Stimulated activated CD4-positive, alpha-beta T cell treated with anti-CD3 and anti-CD28 coated beads, TNF-alpha, amount 100 ng/mL, for 24 hours (primary cell): Measurements from ENCODE around the gene PTPN14.

Source experiments
- DNase-seq, 3 experiments: peaks; one replicate each; pipeline ENCODE4 v3.0.0-alpha.2; 2020; ENCODE audit warnings: low read depth in 3 of 3

PTPN14 gene

DNA sequence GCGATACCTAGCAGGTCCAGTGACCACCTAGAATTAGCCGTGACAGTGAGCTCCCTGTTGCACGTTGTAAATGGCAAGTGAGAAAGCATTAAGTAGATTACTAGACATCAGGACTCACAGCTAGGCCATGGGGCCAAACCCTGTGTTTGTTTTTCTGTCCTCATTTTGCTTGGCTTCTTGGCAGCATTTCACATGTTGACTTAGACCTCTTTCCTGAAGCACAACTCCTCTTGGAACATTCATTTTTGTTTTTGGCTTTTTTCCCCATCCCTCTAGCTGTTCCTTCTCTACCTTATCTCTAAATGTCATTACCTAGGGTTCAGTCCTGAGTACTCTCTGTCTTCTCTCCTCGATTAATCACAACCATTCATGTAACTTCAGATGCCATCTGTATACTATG is 16.9 kb upstream of the PTPN14 start:
- no peak for DNase-seq

DNA sequence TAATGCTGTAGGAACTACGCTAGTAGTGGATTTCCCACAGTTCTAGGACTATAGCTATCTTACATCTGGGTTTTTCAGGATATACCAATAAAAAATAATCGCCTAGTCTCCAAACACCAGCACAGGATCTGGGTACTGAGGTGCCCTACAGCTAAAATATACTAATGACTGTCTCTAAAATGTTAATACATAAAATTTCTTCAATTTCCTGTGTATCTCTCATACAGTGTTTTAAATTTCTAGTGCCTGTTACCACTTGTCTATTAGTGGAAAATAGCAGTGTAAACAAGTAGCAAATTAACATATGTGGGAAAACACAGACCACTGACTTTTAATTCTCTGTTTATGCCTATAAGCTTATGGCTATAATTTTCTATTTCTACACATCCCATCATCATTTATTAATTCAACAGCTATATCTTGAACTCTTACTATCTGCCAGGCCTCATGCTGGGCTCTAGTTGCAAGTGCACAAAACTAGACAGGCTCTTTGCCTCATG is 16.1 kb upstream of the PTPN14 start:
- DNase-seq = no peak

DNA sequence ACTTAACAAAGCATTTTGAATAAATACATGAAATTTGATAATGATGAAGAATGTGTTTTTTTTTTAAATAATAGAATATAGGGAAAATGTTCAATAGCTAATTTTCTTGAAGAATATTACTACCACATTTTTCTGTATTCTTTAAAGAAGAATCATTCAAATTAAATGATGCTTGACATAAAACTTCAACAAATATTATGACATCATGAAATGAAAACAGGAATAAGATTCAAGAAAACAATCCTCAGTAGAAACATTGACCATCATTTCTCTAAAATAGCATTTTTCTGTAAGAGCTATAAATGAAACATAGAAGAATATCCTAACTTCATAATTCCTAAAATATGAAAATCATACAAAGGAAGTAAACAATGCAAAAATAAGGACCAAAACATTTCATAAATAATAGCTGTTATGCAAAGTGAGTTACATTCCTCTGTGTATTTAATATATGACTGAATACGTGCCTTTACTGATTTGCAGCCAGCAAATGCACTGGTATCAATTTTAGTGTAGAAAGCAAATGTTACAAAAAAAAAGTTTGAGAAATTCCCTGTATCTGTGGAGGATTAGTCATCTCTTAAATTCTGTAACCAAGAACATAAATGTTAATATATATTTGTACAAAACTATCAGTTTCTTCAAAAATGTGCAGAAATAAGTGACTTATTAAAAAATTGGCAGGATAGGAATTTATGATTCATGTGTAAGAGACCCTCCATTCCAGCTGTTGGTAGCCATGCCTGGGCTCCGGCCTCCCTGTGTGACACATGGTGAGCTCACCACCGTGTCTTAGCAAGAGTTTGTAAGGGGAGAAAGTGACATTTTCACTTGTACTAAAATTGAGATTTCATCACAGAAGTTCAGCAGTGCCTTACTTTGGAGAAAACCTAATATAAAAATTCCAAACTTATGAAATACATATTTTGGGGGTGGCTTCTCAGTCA is 15.0 kb upstream of the PTPN14 start:
- DNase-seq = peak in 1 of 3 experiments; percentile 18

DNA sequence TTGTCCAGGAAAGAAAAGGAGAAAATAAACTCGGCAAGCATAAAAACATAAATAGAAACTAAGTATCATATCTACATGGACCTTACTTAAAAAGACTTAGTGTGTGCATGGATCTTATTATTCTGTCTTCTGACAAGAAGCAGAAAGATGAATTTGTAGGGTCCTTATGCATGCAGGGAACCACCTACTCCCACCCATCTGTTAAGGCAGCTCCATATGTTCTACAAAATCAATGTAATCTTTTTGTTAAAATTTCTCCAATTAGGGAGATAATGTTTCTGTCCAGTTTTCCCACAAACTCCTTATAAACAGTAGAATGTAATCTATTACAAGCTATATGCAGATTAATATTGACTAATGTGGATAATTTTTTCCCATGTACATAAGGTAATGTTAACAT is 13.9 kb upstream of the PTPN14 start:
- no peak for DNase-seq

DNA sequence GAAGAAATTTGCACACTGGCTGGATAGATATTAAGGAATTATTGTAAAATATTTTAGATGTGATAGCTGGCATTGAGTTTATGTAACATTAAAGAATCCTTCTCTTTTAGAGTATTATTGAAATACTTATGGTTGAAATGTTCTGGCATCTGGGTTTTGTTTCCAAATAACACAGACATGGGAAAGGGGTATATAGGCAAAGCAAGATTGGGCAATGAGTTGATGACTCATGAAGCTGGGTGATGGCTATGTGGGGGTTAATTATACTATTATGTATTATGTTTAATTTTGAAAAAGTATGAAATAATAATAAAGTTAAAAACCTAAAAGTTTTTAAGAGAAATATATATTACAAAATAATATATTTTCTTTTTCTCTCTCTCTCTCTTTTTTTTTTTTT is 12.5 kb upstream of the PTPN14 start:
- no peak for DNase-seq

DNA sequence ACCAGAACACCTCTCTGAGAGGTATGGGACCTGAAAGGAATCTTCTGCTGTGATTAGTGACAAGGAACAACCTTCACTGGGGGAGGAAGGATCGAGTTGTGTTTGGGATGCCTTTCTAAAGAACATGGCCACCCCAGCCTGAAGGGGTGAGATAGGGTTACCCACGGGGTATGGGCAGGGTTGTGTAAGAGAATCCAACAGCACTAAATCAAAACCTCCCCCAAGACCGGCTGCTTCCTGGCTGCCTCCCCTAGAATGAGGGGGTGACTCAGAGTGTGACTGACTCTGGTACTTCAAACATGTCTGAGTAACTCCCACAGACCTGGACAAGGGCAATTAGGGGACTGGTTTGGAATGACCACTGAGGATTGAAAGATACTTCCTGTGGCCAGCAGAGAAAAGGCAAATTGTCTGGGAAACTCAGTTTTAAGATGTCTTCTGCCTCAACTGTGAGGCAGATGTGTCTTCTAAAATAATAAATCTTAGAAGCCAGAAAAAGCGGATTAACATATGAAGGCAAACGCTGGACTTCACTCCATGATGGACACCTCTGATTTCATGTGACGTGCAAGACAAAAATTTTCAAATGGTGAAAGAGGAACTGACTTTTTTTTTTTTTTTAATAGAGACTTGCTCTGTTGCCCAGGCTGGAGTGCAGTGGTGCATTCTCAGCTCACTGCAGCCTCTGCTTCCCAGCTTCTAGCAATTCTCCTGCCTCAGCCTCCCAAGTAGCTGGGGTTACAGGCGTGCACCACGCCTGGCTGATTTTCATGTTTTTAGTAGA is 6.7 kb upstream of the PTPN14 start:
- DNase-seq = no peak

DNA sequence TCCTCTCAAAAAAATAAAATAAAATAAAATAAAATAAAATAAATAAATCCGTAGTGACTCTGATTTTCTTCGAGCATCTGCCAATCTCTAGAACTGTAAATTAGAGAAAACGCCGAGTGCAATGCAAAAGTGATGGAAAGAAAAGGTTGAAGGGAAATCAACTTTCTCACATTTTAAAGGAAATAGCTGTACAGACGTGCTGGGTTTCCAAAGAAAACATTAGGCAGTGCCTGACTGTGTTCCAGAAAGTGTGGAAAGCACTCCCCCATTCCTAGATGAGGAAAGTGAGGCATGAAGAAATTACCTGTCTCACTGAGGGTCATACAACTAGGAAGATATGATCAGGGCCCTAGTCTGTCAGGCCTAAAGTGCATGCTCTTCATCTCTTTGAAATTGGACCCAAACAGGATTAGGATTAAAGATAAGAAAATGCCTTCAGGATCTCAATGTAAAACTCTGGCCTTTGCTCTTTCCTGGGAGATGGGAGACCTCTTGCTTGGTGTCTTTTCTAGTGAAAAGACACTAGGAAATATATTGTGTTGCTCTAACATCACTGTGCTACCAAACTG is 1.8 kb upstream of the PTPN14 start:
- no peak for DNase-seq

DNA sequence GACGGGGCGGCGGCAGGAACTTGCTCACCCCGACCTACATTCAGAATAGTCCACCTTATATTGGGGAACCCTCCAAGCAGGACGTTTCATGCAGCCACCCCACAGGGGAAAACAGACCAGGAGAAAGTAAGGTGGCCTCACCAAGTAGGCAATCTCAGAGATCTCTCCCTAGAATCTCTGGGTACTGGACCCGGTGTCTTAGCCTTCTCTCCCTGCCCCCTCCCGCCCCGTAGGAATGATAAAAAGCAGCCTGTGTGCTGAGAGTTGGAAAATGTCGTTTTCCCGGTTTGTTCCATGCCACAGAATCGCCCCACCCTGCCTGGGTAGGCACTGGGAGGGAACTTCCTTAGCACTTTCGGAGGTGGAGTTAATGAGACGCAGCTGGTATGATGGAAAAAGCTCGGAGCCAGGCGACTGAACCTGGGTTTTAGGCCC is 789 bp upstream of the PTPN14 start:
- DNase-seq = no peak

DNA sequence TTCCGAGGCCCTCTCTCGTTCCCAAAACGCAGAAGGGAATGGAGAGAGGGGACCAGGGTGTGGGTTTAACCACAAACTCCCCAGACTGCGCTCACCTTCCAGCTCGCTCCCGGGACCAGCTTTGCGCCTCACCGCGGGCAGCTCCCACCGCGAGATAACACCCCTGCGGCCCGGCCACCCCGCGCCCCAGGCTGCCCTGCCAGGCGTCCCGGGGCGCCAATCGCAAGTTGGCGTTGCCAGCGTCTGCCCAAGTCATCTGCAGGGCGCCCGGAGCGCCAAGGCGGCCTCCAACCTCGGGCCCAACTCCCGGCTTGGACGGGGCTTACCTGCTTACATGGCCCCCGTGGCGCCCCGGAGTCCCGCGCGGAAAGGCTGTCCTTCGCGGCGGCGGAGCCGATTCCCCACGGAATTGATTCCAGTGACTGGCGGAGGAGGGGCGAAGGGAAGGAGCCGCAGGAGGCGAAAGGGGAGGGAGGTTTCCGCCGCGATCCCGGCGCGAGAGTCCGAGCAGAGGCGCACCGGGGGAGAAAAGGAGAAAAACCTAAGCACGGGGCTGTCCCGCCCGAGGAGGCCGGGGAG is 456 bp downstream of the PTPN14 start:
- DNase-seq = no peak

DNA sequence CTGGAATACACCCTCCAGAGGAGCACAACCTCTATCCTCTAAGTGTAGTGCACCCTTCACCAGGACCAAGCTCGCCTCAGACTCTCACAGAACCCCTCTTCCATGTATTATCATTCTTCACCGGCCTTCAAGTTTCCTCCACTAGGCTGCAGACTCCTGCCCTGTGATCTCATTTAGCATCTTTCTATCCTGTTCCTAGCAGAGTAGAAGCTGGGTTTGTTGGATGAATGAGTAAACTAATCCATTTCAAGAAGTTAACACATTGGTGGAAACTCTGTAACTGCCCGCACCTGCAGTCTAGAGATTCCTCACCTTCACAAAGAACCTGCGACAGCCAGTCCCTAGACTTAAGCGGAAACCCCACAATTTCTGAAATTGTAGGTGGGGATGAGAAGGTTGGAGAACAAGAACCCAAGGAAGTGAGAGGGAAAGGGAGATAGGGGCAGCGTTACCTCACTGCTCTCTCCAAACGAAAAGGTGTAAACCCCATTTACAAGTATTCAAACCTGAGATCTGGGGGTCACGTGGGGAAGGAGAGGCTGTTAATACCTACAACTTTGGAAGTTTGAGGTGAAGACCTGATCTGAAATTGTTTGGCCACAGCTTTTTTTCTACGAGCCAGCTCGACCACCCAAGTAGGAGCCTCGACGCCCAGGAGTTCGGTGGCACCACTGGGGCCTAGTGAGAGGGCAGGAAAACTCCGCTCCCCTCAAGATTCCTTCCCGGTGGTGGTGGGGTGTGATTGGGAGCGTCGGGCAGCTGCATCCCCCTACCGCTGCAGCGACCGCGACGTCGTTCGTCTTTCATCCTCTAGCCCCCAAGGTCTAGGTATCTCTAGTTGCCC is 1.2 kb downstream of the PTPN14 start:
- DNase-seq = no peak

DNA sequence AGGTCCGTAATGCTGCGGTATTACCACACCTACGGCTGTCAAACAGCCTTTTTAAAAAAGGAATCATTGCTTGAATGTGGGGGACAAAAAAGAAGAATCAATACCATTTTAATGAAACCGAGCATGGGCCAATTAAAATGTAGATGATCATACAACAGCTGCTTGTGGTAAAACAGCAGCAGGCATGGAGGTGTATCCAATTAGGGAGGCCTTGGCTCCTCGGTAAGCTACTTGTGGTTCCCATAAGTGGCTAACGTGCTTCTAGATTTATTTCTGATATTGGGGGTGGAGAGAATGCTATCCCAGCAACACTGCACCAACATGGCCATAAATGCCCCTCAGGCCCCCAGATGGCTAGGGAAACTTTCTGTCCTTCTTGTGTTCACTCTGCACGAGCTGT is 1.8 kb downstream of the PTPN14 start:
- no peak for DNase-seq

DNA sequence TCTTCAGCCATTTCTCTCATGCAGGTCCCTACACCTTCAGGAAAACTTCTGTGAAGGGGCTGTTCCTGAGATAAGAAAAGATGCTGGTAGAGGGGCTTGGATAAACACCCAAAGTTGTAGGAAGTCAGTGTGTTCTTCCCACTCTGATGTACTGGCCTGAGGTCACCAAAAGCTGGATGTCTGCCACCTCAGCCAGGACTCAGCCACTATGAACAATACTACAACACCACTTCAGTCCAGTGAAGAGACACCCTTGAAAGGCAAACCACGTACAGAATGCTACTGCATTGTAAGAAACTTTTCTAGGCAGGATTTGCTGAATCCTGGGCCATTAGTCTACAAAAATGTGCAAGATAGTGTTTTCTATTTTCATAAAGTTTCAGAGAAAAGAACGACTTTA is 2.4 kb downstream of the PTPN14 start:
- no peak for DNase-seq

DNA sequence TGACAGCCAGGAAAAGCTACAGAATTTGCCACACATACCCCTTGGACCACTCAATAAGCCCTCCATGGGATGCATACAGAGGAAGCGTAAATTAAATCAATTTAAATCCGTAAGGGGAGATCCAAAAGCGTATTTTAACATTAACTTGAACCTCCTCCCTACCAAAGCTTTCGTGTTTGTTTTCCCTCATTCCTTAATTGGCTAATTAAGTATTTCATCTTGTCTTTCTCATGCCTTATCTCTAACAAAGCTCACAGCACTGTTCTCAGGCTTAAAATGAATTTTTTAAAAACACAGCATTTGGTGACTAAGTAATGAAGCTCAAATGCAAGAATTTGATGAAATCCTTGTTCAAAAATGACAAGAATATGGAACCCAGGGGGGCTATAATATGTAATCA is 3.1 kb downstream of the PTPN14 start:
- no peak for DNase-seq

DNA sequence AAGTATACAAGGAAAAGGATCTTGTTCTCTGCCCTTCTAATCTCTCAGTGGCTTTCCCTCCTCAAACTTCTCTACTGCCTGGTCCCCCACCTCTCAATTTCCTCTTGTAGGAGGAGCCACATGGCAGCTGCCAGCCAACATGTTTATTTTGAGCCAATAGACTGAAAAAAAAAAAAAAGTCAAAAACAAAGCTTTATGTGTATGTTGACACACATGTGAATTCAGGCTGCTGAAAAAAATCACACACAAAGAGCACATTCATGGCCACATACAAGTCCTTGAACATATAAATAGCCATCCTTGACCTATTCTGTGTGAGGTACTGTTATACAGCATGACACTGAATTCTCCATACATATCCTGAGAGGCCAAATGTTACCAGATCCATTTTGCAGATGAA is 3.7 kb downstream of the PTPN14 start:
- no peak for DNase-seq

DNA sequence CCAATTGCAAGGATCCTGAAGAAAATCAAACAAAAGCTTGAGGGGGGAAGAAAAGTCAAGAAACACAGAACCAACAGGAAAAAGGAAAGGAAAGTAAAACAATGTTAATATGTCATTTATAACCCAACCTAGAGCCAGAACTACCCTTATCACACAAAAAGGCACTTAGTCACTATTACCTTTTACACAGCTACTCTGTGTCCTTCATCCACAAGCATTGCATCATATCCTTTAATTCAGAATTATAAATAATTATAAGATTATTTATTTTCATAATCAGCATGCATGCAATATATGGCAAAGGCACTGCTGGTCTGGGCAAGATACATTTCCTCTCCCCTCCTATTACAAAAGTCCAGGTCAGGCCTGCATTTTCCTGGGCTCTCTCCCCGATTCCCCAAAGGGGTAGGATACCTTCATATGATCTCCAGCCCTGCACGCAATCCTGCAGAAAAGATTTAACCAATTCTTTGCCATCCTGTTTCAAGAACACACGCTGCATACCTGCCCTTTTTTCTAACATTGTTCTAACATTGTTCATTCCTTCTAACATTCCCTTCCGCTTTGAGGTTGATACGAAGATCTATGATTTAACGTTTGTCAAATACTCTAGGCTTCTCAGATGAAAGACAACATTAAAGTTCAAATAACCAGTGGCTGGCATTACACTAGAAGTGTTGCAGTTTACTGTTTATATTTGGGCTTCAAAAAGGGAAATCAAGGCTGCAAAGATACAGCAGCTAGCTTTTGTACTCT is 4.3 kb downstream of the PTPN14 start:
- DNase-seq = no peak

DNA sequence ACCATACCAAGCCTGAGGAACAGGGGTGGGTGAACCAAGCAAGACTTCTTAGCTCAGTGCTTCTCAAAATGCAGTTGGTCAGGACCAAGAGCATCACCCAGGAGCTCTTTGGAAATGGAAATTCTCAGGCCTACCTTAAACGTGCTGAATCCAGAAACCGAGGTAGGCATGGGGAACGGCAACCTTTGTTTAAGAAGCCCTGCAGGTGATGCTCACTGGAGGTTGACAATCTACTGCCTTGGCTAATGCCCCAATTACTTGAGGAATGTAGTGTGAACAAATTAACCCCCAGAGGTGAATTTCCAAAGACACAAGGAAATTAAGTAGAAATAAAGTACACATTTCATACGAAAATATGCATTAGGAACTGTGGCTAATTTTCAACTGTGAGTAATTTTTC is 5.3 kb downstream of the PTPN14 start:
- no peak for DNase-seq

DNA sequence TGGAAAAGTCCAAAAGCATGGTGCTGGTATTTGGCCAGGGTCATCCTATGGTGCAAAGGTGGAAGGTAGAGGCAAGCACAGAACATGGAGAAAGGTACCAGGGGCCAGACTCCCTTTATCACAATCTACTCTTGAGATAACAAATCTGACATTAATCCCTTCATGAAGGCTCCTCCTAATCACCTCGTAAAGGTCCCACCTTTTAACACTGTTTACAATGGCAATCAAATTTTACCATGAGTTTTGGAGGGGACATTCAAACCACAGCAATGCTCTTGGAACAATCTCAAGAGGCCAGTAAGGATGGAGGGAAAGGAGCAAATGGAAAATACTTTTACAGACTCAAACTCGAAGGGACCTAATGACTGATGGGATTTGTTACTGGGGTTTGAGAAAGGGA is 6.1 kb downstream of the PTPN14 start:
- no peak for DNase-seq

DNA sequence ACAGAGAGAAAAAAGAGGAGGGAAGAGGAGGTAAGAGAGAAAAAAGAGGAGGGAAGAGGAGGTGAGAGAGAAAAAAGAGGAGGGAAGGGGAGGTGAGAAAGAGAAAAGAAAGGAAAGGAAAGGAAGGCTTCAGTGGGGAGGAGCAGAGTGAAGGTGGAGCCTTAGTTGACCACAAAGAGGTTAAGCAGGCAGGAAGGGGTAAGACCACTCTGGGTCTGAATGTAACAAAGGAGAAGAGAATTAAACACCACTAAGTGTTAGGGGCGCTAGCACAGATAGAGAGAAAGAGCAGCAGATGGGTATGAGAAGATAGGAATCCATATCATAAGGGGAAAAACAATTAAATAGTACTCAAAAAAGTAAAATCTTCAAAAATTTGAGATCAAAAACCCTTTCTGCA is 6.6 kb downstream of the PTPN14 start:
- DNase-seq = no peak

DNA sequence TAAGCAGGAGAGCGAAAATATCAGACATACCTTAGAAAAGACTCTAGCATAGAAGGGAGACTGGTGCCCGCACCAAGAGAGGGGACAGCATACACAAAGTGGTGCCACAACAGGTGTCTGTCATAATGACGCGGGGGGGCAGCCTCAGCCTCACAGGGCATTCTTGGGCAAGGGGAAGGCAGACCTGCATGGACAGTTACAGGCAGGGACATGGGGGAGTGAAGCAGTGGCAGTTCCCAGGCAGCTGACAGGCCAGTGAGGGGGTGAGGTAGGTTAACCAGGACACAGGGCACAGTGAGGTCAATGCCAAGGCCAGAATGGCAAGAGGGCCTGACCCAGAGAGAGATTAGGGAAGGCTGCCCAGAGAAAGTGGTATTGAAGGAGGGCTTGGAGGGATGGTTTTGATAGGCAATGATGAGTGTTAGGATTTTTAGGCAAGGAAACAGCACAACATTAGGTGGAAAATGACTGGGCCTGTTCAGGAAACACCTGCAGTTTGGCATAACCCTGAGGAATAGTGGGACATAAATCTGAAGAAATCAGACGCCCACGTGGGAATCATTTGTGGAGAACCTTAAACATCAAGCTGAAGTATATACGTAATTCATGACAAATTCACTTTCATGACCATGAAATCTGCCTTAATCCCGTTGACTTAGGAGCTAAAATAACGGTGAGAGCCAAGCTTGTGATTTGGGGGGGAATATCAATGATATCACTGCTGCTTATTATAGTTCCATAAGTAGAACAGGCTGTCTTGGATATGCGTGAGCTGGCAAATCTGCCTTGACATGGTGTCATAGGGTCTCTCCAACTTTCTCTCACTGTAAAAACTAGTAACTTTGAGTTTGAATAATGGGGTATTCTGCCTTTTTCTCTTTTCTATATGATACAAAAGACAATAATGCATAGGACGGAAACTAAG is 8.9 kb downstream of the PTPN14 start:
- DNase-seq = no peak
